NCI-H82 (cell line): ENCODE data around the gene PRICKLE4.
"Not testable (repeated sequence)": the region's sequence is repeated elsewhere in the genome, so short reads cannot be mapped to it uniquely, and the experiment has no call there.

Source experiments
- DNase-seq: peaks from one replicate; lab custom pipeline; 2025; lab: John Stamatoyannopoulos, UW

The PRICKLE4 gene

GRCh38 chr6:41798901-41799558, 18.4 kb downstream of the PRICKLE4 start:
- no peak for DNase-seq

- no peak for DNase-seq
Measured at GRCh38 chr6:41799559-41799911, 19.0 kb downstream of the PRICKLE4 start.

GRCh38 chr6:41801380-41801779, 20.8 kb downstream of the PRICKLE4 start:
- DNase-seq, result no peak

GRCh38 chr6:41805830-41806774, 25.5 kb downstream of the PRICKLE4 start:
- DNase-seq, result no peak

- DNase-seq, result no peak
Measured at GRCh38 chr6:41811095-41811494, 30.5 kb downstream of the PRICKLE4 start.

- not testable (repeated sequence) for DNase-seq
Measured at GRCh38 chr6:41811946-41812345, 31.4 kb downstream of the PRICKLE4 start.

GRCh38 chr6:41813469-41813868, 32.9 kb downstream of the PRICKLE4 start:
- peak; percentile 76 for DNase-seq

- DNase-seq, result no peak
Measured at GRCh38 chr6:41813956-41814355, 33.4 kb downstream of the PRICKLE4 start.

GRCh38 chr6:41814629-41815028, 34.0 kb downstream of the PRICKLE4 start:
- DNase-seq, result peak; percentile 31

- no peak for DNase-seq
Measured at GRCh38 chr6:41815587-41815986, 35.0 kb downstream of the PRICKLE4 start.

GRCh38 chr6:41818271-41819054, 37.9 kb downstream of the PRICKLE4 start:
- DNase-seq, result peak; percentile 98

GRCh38 chr6:41821266-41821665, 40.7 kb downstream of the PRICKLE4 start:
- DNase-seq, result no peak

GRCh38 chr6:41822021-41822420, 41.4 kb downstream of the PRICKLE4 start:
- DNase-seq, result no peak

- DNase-seq, result no peak
Measured at GRCh38 chr6:41823178-41823577, 42.6 kb downstream of the PRICKLE4 start.

GRCh38 chr6:41824571-41825569, 44.3 kb downstream of the PRICKLE4 start:
- no peak for DNase-seq

GRCh38 chr6:41826343-41827022, 45.9 kb downstream of the PRICKLE4 start:
- no peak for DNase-seq

GRCh38 chr6:41832263-41832662, 51.7 kb downstream of the PRICKLE4 start:
- no peak for DNase-seq

GRCh38 chr6:41836022-41836659, 55.6 kb downstream of the PRICKLE4 start:
- DNase-seq, result no peak

- no peak for DNase-seq
Measured at GRCh38 chr6:41836660-41837052, 56.1 kb downstream of the PRICKLE4 start.
